Measurements from ENCODE around the gene SYT13.

DNA sequence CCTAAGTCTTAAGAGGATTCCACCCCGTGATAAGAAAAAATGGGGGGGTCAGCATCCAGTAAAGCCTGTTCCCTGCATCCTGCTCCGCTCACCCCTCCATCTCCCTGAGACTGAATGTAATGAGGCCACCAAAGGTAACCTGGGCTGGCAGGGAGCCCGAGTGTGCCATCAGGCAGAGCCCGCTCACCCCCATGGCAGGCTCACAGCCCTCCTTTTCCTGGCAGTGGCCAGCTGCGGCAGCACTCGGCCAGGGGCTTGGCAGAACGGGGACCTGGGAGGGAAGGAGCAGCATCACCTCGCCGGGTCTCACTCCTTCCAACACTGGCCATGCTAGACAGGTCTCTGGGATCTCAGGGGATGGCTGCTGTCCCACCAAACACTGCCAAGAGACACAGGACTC is 75.3 kb downstream of the SYT13 start:
- TF ChIP-seq, protein P1, sequence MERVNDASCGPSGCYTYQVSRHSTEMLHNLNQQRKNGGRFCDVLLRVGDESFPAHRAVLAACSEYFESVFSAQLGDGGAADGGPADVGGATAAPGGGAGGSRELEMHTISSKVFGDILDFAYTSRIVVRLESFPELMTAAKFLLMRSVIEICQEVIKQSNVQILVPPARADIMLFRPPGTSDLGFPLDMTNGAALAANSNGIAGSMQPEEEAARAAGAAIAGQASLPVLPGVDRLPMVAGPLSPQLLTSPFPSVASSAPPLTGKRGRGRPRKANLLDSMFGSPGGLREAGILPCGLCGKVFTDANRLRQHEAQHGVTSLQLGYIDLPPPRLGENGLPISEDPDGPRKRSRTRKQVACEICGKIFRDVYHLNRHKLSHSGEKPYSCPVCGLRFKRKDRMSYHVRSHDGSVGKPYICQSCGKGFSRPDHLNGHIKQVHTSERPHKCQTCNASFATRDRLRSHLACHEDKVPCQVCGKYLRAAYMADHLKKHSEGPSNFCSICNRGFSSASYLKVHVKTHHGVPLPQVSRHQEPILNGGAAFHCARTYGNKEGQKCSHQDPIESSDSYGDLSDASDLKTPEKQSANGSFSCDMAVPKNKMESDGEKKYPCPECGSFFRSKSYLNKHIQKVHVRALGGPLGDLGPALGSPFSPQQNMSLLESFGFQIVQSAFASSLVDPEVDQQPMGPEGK (CRISPR knock-in tag; IDR thresholded peaks at IDR 0.05; ENCODE audit: borderline replicate concordance) = no peak
- TF ChIP-seq TOX (CRISPR knock-in tag; IDR thresholded peaks at IDR 0.05; ENCODE audit: borderline replicate concordance) (no peak), ZFP30 (CRISPR knock-in tag; IDR thresholded peaks at IDR 0.05) (no peak), CSDC2 (CRISPR knock-in tag; IDR thresholded peaks at IDR 0.05) (no peak), ARNTL (CRISPR knock-in tag; IDR thresholded peaks at IDR 0.05; ENCODE audit: borderline replicate concordance, low read depth) (no peak), ZFP3 (CRISPR knock-in tag; IDR thresholded peaks at IDR 0.05) (no peak), GLIS3 (CRISPR knock-in tag; IDR thresholded peaks at IDR 0.05) (no peak), PPARA (CRISPR knock-in tag; IDR thresholded peaks at IDR 0.05; ENCODE audit: borderline replicate concordance) (no peak), ZNF70 (CRISPR knock-in tag; IDR thresholded peaks at IDR 0.05) (no peak), TCF4 (CRISPR knock-in tag; IDR thresholded peaks at IDR 0.05; ENCODE audit: borderline replicate concordance) (no peak)
- TF ChIP-seq, protein P2, sequence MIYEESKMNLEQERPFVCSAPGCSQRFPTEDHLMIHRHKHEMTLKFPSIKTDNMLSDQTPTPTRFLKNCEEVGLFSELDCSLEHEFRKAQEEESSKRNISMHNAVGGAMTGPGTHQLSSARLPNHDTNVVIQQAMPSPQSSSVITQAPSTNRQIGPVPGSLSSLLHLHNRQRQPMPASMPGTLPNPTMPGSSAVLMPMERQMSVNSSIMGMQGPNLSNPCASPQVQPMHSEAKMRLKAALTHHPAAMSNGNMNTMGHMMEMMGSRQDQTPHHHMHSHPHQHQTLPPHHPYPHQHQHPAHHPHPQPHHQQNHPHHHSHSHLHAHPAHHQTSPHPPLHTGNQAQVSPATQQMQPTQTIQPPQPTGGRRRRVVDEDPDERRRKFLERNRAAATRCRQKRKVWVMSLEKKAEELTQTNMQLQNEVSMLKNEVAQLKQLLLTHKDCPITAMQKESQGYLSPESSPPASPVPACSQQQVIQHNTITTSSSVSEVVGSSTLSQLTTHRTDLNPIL (CRISPR knock-in tag; IDR thresholded peaks at IDR 0.05; ENCODE audit: low read depth) = no peak
- TF ChIP-seq, protein P3, sequence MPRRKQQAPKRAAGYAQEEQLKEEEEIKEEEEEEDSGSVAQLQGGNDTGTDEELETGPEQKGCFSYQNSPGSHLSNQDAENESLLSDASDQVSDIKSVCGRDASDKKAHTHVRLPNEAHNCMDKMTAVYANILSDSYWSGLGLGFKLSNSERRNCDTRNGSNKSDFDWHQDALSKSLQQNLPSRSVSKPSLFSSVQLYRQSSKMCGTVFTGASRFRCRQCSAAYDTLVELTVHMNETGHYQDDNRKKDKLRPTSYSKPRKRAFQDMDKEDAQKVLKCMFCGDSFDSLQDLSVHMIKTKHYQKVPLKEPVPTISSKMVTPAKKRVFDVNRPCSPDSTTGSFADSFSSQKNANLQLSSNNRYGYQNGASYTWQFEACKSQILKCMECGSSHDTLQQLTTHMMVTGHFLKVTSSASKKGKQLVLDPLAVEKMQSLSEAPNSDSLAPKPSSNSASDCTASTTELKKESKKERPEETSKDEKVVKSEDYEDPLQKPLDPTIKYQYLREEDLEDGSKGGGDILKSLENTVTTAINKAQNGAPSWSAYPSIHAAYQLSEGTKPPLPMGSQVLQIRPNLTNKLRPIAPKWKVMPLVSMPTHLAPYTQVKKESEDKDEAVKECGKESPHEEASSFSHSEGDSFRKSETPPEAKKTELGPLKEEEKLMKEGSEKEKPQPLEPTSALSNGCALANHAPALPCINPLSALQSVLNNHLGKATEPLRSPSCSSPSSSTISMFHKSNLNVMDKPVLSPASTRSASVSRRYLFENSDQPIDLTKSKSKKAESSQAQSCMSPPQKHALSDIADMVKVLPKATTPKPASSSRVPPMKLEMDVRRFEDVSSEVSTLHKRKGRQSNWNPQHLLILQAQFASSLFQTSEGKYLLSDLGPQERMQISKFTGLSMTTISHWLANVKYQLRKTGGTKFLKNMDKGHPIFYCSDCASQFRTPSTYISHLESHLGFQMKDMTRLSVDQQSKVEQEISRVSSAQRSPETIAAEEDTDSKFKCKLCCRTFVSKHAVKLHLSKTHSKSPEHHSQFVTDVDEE (CRISPR knock-in tag; IDR thresholded peaks at IDR 0.05) = no peak
- TF ChIP-seq, protein P4, sequence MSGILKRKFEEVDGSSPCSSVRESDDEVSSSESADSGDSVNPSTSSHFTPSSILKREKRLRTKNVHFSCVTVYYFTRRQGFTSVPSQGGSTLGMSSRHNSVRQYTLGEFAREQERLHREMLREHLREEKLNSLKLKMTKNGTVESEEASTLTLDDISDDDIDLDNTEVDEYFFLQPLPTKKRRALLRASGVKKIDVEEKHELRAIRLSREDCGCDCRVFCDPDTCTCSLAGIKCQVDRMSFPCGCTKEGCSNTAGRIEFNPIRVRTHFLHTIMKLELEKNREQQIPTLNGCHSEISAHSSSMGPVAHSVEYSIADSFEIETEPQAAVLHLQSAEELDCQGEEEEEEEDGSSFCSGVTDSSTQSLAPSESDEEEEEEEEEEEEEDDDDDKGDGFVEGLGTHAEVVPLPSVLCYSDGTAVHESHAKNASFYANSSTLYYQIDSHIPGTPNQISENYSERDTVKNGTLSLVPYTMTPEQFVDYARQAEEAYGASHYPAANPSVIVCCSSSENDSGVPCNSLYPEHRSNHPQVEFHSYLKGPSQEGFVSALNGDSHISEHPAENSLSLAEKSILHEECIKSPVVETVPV (CRISPR knock-in tag; IDR thresholded peaks at IDR 0.05) = no peak
- TF ChIP-seq, protein P5, sequence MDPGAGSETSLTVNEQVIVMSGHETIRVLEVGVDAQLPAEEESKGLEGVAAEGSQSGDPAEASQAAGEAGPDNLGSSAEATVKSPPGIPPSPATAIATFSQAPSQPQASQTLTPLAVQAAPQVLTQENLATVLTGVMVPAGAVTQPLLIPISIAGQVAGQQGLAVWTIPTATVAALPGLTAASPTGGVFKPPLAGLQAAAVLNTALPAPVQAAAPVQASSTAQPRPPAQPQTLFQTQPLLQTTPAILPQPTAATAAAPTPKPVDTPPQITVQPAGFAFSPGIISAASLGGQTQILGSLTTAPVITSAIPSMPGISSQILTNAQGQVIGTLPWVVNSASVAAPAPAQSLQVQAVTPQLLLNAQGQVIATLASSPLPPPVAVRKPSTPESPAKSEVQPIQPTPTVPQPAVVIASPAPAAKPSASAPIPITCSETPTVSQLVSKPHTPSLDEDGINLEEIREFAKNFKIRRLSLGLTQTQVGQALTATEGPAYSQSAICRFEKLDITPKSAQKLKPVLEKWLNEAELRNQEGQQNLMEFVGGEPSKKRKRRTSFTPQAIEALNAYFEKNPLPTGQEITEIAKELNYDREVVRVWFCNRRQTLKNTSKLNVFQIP (CRISPR knock-in tag; IDR thresholded peaks at IDR 0.05; ENCODE audit: borderline replicate concordance, low read depth) = no peak

Measured in SK-N-SH treated with all-trans-retinoic acid at 6 μM for 48 hours (cell line).